ENCODE measurements around the gene NRSN2. TPM values are rescaled to one million over a fixed set of nuclear protein-coding genes. Genes with fewer than 3 reads are reported as not detected.

NRSN2 gene
- total and polyA plus RNA-seq, 2 of the 4 experiments (the other 2 are of a cell fraction), result 9.9 to 101 TPM

DNA sequence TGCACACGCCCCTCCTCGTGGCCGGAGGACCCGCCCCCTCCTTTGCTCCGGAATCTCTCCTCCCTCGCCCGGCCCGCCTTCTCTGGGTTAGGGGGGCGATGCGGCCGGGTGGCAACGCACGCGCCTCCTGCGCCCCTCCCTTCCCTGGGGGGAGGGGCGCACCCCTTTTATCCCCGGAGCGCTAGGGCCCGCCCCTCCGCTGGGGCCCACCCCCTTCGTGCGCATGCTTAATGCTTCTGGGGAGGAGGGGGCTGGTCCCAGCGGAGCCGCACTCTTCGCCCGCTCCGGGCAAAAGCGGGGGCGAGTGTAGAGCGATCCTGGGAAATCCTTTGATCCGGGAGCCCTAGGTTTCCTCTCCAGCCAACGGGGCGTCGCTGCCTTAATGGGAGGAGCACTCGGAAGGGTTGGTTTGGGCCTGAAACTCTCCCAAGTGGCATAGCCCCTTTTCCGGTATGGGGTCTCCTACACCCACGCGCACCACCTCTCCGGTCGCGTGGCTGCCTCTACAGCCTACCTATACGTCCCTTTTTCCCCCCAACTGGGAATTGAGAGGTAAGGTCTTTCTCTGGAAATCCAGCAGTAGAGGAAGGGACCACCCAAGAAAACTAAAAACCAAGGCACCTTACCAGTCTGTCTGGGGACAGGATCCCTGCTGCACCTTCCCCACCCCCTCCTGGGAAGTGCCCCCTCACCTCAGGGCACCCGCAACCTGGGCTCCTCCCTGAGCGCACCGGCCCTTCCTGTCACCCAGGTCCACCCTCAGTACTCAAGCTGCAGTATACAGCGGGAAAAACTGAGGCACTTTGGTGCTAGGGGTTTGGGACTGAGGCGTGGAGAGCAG, 19.5 kb upstream of the NRSN2 start:
- Histone ChIP-seq H4K5ac (ENCODE audit: low read depth, low read length) (no peak overlapping the region; the same call in 1 of the 2 replicates), H3K9ac (ENCODE audit: low read depth, low read length) (peak overlapping the region; percentile 83), H2BK20ac (ENCODE audit: low read depth, low read length) (no peak overlapping the region), H2AK5ac (ENCODE audit: low read depth, low read length) (peak overlapping the region; percentile 71), H3K9me1 (ENCODE audit: insufficient read depth, low read length) (peaks cover 4% of the 10 kb centered on the region; the same call in 1 of the 2 replicates), H2AFZ (replicated peaks; ENCODE audit: low read length, poor library complexity) (peak overlapping the region; percentile 81), H2BK15ac (ENCODE audit: low read depth, low read length) (no peak overlapping the region), H3K18ac (ENCODE audit: low read depth, low read length) (peak overlapping the region; percentile 7; the same call in 1 of the 2 replicates), H3K27ac (ENCODE audit: insufficient read depth, low read length) (peak overlapping the region; percentile 97), H4K91ac (ENCODE audit: insufficient read depth, low read depth, low read length) (peak overlapping the region; percentile 3; the same call in 1 of the 2 replicates), H3K23ac (ENCODE audit: low read depth, low read length) (peak overlapping the region; percentile 69), H2BK120ac (ENCODE audit: low read depth, low read length) (no peak overlapping the region), H2AK9ac (replicated peaks; ENCODE audit: low read depth, low read length, poor library complexity) (peak overlapping the region; percentile 99), H3K4me2 (ENCODE audit: low read depth, low read length) (peak overlapping the region; percentile 89), H2BK5ac (ENCODE audit: low read depth, low read length, poor library complexity, severe bottlenecking) (no peak overlapping the region), H3K36me3 (ENCODE audit: control insufficient read depth, insufficient read depth, low read length) (peaks cover 8% of the 10 kb centered on the region; the same call in 1 of the 2 replicates), H3K56ac (ENCODE audit: extremely low read depth, insufficient read depth, low read length) (peak overlapping the region; percentile 70; the same call in 1 of the 2 replicates), H3K9me3 (ENCODE audit: control insufficient read depth, insufficient read depth, low read length) (no peaks in the 10 kb centered on the region), H4K8ac (ENCODE audit: low read depth in 2 of 2, low read length in 2 of 2) (peak overlapping the region; percentile 36 to 57; a peak in 3 of 4 replicates), H4K20me1 (ENCODE audit: insufficient read depth, low read length) (peaks cover 51% of the 10 kb centered on the region), H3K79me1 (ENCODE audit: low read depth in 1 of 2, low read length in 2 of 2) (peaks cover 24 to 44% of the 10 kb centered on the region in 2 experiments; a peak in 3 of 4 replicates), H3K4me3 (ENCODE audit: insufficient read depth, low read depth, low read length) (peak overlapping the region; percentile 94), H3K4me1 (ENCODE audit: control insufficient read depth, insufficient read depth, low read length) (peaks cover 17% of the 10 kb centered on the region), H3K27me3 (ENCODE audit: control insufficient read depth, insufficient read depth, low read length) (no peaks in the 10 kb centered on the region), H3K14ac (replicated peaks; ENCODE audit: low read depth, low read length) (peak overlapping the region; percentile 58), H3K4ac (ENCODE audit: low read depth, low read length) (peak overlapping the region; percentile 23)
- WGBS, 2 experiments (ENCODE audit: extremely low coverage in 2 of 2, insufficient read length in 1 of 2), result 17% methylated on average over 1 of the region's 47 CpGs; no CpG with 5 or more reads in 1 of the 2 experiments
- CTCF ChIA-PET, result no interaction called here
- BruUV-seq (replicated peaks), result no TSS peak
- intact Hi-C loops (cut with micrococcal nuclease) (loop anchor here (1.0 kb wide), 1 partner anchor 30 kb away; the partner anchor contains the start of gene ZCCHC3), in situ Hi-C loops (cut with MboI; ENCODE audit: low sequenced_read_pairs) (no loop called here), dilution Hi-C loops (cut with HindIII; ENCODE audit: low sequenced_read_pairs, unreplicated experiment) (no loop called here)
- TF ChIP-seq CHD1 (IDR thresholded peaks at IDR 0.05; ENCODE audit: low read depth, low read length) (no peak), MAFK (IDR thresholded peaks at IDR 0.05; ENCODE audit: low read depth, low read length) (no peak), BHLHE40 (IDR thresholded peaks at IDR 0.05; ENCODE audit: low read depth, low read length) (peak; percentile 81), CEBPB (IDR thresholded peaks at IDR 0.05; ENCODE audit: low read depth, low read length) (no peak), MAZ (IDR thresholded peaks at IDR 0.05; ENCODE audit: borderline replicate concordance, low read depth, low read length) (peak; percentile 100), RFX5 (IDR thresholded peaks at IDR 0.05; ENCODE audit: low read depth, low read length) (peak; percentile 51; the same call in 1 of the 2 replicates), FOS (IDR thresholded peaks at IDR 0.05; ENCODE audit: low read depth, low read length) (no peak), MXI1 (IDR thresholded peaks at IDR 0.05; ENCODE audit: borderline replicate concordance, low read depth, low read length) (peak; percentile 67; the same call in 1 of the 2 replicates)
- TF ChIP-seq, protein P1, sequence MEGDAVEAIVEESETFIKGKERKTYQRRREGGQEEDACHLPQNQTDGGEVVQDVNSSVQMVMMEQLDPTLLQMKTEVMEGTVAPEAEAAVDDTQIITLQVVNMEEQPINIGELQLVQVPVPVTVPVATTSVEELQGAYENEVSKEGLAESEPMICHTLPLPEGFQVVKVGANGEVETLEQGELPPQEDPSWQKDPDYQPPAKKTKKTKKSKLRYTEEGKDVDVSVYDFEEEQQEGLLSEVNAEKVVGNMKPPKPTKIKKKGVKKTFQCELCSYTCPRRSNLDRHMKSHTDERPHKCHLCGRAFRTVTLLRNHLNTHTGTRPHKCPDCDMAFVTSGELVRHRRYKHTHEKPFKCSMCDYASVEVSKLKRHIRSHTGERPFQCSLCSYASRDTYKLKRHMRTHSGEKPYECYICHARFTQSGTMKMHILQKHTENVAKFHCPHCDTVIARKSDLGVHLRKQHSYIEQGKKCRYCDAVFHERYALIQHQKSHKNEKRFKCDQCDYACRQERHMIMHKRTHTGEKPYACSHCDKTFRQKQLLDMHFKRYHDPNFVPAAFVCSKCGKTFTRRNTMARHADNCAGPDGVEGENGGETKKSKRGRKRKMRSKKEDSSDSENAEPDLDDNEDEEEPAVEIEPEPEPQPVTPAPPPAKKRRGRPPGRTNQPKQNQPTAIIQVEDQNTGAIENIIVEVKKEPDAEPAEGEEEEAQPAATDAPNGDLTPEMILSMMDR (conservative IDR thresholded peaks at IDR 0.05; ENCODE audit: low read depth, low read length), result no peak
- TF ChIP-seq, protein P2, sequence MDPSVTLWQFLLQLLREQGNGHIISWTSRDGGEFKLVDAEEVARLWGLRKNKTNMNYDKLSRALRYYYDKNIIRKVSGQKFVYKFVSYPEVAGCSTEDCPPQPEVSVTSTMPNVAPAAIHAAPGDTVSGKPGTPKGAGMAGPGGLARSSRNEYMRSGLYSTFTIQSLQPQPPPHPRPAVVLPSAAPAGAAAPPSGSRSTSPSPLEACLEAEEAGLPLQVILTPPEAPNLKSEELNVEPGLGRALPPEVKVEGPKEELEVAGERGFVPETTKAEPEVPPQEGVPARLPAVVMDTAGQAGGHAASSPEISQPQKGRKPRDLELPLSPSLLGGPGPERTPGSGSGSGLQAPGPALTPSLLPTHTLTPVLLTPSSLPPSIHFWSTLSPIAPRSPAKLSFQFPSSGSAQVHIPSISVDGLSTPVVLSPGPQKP (IDR thresholded peaks at IDR 0.05; ENCODE audit: borderline replicate concordance, low read depth, low read length), result no peak
- ATAC-seq (ENCODE audit: low read depth) (peak; percentile 49), DNase-seq (peak; percentile 92)
- POLR2A ChIA-PET (ENCODE audit: unreplicated experiment), result interaction anchor here (0.6 to 0.7 kb wide), 2 partner anchors 66 to 73 kb away, joined by 10 to 12 read pairs; no protein-coding TSS in a partner anchor

All from IMR-90 (cell line).